Embryonic facial prominence (tissue), 1 donor: ENCODE results near the gene RASL10A.

Experiments
- DNase-seq: peaks from one replicate; pipeline ENCODE4 v3.0.0-alpha.2; 2016; ENCODE audit errors: extremely low spot score

RASL10A gene

DNA sequence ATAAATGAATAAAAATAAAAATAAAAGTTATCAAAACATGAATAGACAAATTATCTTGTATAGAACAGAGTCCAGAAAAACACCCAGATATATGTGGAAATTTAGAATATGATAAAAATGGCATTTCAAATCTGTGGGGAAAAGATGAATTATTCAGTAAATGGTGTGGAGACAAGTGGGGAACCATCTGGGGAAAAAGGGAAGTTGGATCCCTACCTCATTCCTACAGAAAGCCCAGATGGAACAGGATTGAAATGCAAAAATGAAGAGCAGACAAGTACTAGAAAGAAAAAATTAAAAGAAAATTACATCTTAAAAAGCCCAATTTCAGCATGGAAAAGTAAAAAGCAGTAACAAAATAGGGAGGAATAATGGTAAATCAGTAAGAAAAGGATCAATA is 8.1 kb upstream of the RASL10A start:
- DNase-seq = no peak

DNA sequence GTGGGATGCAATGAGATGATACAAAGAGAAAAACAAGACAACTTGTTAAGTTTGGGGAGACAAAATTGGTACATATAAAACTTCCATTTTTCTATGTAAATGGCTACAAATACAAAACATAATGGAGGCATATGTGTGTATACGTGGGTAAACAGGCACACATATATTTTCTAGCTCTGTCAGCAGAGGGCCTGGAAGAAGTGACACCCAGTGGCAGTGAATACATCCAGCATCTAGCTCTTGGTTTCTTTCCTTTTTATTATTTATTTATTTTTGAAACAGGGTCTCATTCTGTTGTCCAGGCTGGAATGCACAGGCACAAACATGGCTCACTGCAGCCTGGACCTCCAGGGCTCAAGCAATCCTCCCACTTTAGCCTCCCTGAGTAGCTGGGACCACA is 5.0 kb upstream of the RASL10A start:
- no peak for DNase-seq

DNA sequence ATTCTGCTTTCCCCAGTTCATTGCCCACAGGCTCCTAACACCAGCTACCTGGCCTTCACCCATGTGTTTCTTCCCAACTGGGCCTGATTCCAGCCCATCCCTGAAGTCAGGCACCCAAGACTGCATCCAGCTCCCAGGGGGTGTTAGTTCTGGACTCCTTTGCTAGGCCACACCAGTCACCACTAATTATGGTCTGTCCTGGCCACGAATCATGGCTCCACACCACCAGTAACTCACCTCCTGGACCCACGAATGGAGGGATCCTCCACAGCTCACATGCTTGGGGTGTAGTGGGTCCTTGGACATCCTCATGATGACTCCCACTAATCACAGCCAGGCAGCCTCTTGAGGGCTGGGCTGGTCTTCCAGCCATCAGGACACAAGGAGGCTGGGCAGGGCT is 3.6 kb upstream of the RASL10A start:
- DNase-seq = no peak

DNA sequence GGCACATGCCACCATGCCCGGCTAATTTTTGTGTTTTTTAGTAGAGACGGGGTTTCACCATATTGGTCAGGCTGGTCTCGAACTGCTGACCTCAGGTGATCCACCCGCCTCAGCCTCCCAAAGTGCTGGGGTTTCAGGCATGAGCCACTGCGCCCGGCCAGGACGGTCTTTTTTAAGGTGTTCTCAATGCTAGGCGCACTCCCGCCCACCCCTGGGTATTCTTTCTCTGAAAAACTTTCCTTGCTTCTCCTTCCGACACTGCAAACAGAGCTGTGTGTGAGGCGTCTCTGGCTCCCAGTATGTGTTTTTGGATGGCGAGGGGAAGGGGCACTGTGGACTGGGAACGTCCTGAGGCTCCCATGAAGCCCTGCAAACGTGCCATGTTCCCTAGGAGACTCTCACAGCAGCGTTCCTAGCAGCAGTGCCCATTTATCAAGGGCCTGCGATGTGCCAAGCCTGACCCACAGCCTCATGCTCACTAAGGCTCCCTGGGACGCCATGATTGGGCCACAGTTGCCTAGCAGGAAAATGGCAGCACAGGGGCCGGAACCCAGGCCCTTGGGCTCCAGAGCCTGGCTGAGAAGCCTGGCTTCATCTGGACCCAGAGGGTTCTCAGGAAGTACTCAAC is 2.4 kb upstream of the RASL10A start:
- no peak for DNase-seq

DNA sequence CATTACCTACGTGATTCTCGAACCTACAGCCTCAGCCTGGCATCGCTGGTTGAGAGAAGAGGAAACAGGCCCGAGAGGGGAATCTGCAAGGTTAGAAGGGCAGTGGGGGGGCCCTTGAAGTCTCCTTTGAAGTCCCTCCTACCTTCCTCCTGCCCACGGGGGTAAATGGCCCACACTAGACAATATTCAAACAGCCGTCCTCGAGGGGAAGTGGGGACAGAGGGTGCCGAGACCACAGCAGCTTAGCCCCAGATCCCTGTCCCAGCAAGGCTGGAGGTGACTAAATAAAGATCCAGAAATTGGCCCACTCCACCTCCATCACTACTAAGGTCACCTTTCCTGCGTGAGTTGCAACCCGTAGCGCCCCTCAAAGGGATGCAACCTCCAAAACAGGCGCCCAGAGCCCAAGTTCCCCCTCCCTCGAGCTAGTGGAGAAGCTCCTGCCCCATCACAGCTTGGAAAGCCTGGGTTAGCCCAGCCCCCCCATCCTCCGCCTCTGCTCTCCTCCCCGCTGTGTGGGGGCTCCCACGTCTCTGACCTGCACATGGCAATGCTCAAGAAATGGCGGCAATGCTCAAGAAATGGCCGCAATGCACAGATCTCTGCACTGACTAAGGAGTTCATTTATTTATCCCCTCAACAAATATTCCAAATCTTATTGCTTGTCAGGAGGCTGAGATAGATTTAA is 788 bp upstream of the RASL10A start:
- DNase-seq = no peak

DNA sequence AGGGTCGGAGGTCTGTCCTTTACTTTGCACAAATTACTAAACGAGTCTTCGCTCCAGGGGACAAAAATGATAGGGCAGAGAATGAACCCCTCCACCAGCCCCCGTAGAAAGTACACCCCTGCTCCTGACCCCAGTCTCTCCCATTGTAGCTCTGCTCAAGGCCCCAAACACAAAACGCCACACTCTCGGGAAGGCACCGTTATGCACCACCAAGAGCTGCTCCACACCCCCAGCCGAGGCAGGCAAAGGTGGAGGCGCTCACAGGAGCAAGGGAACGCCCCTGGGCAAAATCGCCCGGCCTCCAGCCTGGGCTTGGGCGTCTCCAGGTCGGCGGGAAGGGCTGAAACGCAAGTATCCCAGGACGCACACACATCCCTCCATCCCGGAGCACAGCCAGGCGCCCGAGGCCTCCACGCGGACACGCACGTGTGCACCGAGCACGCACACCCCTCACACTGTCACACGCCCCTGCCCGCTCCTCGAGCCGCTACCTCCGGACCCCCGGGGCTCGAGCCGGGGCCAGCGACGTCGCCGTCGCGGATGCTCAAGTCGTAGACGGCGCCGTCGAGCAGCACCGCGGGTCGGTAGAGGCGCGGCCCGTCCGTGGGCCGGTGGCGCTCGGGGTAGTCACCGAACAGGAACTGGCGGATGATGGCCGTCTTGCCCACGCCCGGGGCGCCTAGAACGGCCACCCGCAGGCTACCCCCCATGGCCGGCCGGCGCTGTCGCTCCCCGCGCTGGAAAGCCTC is 786 bp downstream of the RASL10A start:
- no peak for DNase-seq

DNA sequence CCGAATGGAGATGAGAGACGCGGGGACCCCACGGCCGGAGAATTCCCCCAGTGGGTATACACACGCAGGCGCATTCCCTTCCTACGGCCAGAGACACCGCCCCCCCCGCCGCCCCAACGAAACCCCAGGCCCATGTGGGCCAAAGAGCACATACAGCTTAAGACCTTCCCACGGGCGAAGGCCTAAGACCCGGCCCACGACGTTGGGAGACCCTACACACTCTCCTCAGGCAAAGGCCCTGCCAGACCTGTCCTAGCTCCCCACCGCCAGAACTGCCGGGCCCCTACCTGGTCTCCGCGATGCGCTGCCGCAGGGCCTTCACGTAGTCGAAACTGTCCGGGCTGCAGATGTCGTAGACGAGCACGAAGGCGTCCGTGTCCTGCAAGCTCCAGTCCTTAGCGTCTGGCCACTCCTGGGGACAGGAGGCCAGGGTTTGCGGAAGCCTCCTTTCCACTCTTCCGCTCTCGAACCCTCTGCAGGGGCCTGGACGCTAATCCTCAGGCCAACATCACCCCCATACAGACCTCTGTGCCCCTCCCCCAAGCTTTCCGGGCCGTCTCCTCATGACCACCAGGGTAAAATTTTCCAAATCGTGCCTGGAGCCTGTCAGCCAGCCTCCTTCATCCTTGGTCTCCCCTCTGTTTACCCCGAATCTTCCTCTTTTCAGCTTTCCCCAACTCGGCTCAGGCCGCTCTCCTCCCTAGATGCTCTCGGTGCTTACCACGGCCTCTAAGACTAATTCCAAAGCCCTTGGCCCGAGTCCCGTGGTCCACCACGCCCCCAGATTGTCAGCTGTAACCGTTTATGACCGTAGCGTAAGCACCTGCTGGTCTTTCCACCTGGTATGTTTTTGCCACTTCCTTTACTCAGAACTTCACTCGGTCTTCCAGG is 1.7 kb downstream of the RASL10A start:
- DNase-seq = no peak

DNA sequence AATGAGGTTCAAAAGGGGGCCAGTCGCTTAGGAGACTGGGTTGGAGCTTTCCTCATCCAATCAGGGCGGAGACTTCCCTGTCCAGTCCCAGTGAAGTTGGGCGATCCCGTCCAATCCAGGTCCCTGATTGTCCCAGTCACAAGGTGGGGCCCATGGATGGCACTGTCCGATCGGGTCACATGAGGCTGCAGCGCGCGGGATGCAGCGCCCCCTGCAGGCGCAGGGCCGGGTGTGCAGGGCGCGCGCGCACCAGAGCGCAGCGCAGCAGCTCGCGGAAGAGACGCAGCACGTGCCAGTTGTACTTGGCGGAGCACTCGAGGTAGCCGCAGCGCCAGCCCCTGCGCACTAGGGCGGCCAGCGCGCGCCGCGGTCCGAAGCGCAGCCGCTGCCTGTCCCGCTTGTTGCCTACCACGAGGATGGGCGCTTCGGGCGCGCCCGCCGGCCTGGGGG is 2.3 kb downstream of the RASL10A start:
- peak; percentile 22 for DNase-seq

DNA sequence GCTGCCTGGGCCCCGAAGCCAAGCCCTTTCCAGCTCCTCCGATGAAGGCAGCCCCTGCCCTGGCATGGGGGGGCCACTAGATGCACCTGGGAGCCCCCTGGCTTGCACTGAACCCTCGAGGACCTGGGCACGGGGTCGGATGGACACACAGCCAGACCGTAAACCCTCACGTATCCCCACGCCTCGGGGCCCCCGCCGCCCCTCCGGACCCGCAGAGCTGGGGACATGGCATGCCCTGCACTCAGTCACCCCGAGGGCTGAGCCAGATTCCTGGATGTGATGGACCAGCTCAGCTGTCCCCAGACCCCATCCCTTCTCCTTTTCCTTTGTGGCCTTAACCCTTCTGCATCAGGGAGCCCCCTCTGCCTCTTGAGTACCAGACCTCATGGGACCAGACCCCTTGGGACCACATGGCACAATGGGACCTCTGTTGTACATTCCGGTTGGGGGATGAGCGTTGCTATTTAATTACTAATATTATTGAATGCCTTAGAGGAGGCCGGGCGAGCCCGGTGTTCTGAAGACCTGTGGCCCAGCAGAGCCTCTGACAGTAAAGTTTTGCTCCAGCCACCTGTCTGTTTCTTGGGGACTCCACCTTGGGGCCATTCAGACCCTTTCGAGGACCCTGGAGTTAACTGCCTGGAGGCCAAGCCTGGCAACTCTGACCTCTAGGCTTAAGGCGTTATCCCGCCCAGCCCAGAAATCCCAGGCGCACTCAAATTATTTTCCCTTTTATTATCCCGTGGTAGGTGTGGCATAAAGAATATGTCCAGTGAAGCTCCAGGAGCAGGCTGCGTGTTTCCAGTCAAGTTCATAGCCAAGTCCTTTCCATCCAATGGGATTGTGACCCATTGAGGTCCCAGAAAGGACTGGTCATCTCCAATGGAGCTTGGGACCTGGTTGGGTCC is 3.0 kb downstream of the RASL10A start:
- DNase-seq = no peak

DNA sequence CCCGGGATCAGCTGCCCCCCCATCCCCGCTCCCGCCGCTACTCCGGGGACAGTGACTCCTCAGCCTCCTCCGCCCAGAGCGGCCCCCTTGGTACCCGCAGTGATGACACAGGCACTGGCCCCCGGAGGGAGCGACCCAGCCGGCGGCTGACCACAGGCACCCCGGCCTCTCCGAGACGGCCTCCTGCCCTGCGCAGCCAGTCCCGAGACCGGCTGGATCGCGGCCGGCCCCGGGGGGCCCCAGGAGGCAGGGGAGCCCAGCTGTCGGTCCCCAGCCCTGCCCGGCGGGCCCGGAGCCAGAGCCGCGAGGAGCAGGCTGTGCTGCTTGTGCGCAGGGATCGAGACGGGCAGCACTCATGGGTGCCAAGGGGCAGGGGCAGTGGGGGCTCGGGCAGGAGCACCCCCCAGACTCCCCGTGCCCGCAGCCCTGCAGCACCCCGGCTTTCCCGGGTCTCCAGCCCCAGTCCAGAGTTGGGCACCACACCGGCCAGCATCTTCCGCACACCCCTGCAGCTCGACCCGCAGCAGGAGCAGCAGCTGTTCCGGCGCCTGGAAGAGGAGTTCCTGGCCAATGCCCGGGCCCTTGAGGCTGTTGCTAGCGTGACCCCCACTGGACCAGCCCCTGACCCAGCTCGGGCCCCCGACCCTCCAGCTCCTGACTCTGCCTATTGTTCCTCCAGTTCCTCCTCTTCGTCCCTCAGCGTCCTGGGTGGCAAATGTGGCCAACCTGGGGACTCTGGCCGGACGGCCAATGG is 3.9 kb downstream of the RASL10A start:
- DNase-seq = no peak

DNA sequence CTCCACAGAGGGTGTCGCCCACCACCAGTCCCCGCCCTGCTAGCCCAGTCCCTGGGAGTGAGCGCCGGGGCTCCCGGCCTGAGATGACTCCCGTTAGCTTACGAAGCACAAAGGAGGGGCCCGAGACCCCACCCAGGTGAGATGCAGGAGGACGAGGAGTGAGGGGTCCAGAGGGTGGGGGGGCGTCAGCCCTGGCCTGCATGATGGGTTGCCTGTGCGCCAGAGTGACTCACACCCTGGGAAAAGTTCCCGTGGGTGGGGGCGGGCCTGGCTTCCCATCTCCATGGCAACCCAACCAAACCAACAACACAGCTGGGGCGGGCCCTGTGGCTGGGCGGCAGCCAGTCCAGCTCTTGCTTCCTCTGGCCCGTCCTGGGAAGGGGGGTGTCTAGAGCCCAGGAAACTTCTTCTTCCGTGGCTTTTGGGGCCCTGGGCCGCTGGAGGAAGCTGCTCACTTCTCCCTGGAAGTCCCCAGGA is 4.6 kb downstream of the RASL10A start:
- DNase-seq = peak; percentile 80

DNA sequence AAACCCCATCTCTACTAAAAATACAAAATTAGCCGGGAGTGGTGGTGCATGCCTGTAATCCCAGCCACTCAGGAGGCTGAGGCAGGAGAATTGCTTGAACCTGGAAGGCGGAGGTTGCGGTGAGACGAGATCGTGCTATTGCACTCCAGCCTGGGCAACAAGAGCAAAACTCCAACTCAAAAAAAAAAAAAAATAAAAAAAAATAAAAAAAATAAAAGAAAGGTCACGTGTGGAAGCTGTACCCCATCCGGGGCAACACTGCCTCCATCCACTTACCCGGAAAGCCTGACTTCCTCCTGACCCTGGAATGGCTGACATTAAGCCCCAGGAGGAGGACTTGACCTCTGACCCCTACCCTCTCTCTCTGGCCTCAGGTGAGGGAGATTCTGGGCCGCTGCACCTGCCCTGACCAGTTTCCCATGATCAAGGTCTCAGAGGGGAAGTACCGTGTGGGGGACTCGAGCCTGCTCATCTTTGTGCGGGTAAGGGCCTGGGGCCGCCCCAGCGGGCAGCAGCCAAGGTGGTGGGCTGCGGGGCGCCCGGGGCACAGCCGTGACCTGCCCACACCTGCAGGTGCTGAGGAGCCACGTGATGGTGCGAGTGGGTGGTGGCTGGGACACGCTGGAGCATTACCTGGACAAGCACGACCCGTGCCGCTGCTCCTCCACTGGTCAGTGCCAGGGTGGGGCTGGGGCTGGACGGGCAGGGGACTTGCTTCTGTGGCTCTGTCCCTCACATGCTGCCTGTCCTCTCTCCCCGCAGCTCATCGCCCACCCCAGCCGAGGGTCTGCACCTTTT is 5.2 kb downstream of the RASL10A start:
- DNase-seq = no peak

DNA sequence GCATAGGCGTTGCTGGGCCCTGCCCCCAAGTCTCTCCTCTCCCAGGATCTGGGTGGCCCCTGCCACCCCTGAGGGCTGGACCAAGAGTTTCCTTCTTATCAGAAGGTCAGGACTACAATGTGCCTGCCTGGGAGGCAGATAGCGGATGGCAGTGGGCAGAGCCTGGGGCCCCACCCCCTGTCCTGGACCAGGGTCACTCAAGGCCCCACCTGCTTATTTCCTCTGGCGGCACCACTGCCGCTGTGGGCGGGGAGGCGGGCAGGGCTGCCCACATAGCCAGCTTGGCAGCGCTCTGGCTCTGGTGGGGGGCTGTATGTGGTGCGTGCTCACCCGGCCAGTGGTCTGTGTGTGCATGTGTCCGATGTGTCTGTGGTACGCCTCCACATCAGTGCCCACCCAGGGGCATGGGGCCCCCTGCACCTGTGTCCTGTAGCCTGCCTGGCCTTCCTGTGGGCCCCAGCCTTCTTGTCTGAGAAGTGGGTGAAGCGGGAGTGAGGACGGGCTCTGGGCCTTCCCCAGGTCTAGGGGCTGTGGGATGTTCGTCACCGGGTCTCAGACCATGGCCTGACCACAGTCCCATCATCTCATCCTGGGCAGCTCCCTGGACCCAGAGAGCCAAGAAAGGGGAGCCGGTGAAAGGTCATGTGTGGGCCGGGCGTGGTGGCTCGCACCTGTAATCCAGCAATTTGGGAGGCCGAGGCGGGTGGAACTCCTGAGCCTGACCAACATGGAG is 6.0 kb downstream of the RASL10A start:
- DNase-seq = no peak

DNA sequence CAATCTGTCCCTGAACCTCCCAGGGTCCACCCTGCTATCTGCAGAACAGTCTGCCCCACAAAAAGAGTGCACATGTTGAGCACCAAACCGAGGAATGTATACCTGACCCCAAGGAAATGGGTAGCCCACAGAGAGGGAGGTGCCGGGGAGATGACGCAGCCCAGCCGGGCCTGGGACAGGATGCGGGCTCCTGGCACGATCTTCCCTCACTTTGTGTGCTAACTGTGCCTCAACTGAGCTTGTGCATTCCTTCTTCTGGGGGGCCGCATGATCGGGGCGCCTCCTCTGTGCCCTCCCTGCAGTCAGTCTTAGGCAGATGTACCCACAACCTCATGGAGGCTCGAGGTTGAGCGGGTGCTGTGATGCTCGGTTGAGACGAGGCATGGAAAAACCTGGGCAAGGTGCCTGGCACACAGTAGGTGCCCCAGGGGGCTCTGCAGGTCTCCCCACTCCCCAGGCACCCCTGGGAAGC is 6.7 kb downstream of the RASL10A start:
- no peak for DNase-seq

DNA sequence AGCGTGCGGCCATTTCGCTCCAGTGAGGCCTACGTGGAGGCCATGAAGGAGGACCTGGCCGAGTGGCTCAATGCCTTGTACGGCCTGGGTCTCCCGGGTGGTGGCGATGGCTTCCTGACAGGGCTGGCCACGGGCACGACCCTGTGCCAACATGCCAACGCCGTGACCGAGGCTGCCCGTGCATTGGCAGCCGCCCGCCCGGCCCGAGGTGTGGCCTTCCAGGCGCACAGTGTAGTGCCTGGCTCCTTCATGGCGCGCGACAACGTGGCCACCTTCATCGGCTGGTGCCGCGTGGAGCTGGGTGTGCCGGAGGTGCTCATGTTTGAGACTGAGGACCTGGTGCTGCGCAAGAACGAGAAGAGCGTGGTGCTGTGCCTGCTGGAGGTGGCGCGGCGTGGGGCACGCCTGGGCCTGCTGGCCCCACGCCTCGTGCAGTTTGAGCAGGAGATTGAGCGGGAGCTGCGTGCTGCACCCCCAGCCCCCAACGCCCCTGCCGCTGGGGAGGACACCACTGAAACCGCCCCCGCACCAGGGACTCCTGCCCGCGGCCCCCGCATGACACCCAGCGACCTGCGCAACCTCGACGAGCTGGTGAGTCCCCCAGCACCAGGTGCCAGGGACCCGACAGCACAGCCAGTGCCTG is 7.2 kb downstream of the RASL10A start:
- DNase-seq = no peak

DNA sequence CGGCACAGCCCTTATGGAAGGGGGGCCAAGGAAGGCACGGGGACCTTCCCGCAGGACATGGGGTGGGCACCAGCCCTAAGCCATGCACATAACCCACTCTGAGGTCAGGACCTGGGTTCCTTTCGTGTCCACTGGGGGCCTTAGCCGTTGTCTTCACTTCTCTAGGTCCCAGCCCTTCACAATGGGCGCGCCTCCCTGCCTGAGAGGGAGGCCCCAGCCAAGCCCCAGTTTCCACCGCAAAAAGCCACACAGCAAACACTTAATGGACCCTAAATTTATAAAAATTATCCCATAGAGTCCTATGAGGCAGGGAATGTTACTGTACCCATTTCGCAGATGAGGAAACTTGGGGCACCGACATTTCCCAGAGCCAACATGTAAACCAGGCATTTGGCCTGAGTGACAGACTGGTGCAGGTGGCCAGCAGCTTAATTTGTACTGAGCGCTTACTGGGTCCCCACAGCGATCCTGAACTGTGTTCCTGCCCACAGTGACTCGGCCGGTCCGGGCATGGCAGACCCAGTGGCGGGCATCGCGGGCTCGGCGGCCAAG is 7.8 kb downstream of the RASL10A start:
- DNase-seq = no peak

DNA sequence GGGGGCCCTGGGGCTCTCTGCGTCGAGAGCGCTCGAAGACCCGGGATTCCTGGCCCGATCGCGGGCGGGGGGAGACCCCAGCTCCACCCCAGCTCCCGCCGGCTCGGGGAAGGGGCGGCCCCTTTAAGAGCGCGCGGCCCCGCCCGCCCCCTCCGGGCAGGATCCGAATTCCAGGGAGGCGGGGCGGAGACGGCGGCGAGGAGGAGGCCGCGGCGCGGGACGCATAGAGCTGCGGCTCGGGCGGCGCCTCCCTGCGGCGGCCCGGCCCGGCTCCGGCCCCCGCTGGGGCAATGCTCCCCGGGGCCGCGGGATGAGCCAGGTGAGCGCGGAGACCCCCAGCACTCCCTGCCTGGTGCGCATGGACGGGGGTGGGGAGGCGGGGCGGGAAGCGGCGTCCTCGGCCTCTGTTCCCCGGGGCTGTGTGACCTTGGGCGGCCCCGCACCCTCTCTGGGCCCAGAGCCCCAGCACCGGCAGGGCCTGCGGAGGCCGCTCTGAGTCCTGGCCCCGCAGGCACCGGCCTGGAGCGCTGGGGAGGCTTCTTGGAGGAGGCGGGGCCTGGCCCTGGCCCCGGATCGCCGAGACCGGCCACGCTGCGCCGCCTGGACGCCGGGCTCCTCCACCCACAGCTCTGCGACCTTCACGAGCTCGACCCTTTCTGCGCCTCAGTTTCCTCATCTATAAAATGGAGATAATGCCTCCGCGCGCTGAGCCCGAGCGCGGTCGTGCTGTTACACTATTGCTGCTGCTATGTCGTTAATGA is 8.5 kb downstream of the RASL10A start:
- peak; percentile 66 for DNase-seq
